NCI-H69 (cell line): ENCODE measurements around the gene PPIE.

ENCODE experiments used
- DNase-seq: peaks from one replicate; lab custom pipeline; 2025; lab: John Stamatoyannopoulos, UW

PPIE gene

DNA sequence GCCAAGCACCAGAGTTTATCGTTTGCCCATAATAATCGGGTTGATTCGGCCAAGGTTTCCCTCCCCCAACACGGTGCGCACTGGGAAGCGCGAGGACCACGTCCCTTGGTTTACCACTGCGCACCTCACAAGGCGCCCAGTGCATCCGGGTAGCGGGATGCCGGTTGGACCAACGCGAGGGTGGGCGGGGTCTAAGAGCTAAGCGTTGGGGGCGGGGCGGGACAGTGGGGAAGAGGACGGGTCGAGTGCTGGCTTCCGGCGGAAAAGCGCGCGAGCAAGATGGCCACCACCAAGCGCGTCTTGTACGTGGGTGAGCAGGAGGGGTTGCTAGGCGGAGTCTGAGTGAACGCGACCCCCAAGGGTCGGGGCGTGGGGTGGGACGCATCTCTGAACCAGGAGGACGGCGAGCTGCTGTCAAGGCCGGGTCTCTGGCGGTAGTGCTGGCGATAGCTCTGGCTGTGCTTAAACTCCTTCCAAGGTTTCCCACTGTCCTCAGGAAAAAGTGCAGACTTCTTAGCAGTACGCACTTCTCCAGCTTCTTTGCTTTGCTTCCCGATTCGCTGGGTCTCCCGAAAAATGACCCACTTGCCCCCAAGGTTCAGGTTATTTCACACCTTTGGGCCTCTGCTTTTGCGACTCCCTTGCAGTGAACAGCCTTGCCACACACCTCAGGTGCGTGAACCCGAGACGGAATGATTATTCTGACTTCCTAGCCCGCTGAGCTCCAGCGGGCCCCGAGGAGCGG, at the start of gene PPIE:
Gene PPIE, plus strand, starts transcription at position 261 of the 745 bp plus-strand sequence. Its CDS starts 19 bp downstream, at position 280.
- DNase-seq = peak; percentile 96

DNA sequence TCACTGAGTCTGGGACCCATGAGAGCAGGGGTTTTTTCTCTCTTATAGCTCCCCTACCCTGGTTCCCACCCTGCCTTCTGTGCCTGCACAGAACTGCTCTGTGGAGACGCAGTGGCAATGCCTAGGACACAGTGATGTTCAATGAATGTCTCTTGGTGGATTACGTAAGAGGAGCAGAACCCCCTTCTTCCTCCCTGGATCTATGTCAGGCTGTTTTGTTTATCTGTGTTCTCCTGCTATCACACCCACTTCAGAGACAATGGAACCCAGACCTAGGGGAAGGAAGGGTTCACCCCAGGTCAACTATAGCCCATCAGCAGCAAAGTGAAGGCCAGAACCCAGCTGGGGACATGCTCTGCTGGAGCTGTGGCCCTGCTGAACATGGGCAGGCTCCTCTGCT, 49.5 kb upstream of the PPIE start:
- DNase-seq = no peak

DNA sequence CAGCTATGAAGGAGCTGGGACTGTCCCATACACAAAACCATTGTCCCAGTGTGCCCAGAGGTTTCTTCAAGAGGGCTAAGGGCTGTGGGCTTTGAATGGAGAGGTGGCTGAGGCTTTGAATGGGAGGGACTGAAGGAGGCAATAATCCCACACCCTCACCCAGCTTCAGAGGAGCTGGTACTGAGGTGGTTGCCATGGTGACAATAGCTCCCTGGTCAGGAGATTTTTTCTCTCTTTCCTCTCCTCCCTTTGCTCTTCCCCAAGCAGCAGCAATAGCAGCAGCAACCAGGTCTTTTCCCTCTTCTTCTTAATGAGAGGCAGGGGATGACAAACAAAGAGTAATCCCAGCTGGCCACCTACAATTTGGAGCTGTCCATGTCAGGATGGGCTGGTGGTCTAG, 49.0 kb upstream of the PPIE start:
- DNase-seq = no peak

- no peak for DNase-seq
Observed at GRCh38 chr1:39690225-39690624, 48.5 kb upstream of the PPIE start.

GRCh38 chr1:39690794-39691382, 47.8 kb upstream of the PPIE start:
- DNase-seq = no peak

GRCh38 chr1:39691383-39692151, 47.1 kb upstream of the PPIE start, which contains the start of gene HPCAL4:
TSS of gene HPCAL4 (minus strand) at chr1:39691433. CDS start at chr1:39684603, 6,830 bp downstream.
- peak; percentile 81 for DNase-seq

DNA sequence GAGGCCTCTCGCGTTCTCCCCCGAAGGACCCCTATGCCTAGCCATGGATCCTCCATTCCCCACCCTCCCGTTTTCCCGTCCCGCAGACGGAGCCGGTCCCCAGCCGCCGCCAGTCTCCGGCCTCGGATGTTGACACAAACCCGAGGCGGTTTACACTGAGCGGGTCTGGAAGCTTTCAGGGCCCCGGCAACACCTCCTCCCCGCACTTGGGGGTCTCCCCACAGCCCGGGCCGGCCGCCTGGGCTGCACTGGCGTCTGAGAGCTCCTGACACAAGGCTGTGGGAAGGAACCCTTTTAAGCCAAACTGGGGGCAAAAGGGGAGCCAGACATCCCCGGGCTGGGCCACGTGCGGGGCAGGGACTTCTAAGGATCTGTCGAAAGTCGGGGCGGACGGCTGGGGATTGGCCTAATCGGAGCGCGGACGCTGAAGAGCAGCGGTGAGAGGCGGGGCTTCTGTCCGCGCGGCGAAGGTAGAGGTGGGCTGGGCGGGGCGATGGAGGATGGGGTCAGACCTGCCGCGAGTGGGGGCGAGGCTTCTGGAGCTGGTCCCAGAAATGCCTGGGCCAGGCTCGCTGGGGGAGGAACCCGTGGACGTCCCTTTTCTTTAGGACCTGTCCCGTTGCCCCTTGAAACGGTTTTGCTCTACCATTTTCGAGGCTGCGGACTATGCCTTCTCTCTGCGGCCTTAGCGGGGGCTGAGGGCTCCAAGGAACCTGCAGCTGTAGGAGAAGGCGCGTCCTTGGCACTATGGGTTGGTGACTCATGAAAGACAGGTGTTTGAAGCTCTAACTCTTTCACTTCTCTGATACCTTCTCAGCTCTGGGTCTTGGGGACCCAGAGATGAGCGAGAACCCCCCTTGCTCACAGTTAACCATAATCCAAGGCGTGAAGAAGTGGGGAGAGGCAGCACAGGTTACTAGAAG, 46.3 kb upstream of the PPIE start:
- peak; percentile 39 for DNase-seq

DNA sequence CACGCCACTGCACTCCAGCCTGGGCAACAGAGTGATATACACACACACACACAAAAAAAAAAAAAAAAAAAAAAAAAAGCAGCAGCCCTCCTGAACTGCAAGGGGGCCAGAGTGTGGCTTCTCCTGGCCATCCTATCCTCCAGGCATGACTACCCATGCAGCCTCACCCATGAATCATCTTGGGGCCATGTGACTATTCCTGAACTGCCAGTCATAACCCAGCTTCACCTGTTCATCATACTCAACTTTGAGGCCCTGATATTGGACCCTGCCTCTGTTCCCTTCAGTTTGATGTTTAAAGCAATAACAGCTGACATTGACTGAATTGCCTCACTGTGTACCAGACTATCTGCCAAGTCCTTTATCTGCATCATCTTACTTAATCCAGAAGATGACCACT, 44.7 kb upstream of the PPIE start:
- DNase-seq = no peak

DNA sequence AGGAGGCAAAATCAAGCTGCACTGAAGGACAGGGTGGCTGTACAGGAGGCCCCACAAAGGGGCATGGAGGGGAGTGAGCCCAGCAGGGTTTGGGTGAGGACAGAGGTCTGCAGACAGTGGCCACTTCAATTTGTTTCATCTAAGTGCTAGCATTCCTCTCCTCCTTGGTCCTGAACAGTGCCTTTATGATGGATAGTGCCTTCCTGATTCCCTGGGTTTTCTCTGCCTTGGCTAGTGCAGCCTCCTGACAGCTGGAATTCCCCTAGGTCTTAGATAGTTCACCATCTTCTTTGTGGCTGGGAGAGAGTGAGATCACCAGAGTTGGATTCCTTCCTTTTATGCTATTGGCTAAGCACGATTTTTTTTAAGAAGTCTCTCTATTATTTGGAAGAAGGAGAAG, 43.7 kb upstream of the PPIE start:
- DNase-seq = no peak

- no peak for DNase-seq
Observed at GRCh38 chr1:39696448-39696847, 42.2 kb upstream of the PPIE start.

DNA sequence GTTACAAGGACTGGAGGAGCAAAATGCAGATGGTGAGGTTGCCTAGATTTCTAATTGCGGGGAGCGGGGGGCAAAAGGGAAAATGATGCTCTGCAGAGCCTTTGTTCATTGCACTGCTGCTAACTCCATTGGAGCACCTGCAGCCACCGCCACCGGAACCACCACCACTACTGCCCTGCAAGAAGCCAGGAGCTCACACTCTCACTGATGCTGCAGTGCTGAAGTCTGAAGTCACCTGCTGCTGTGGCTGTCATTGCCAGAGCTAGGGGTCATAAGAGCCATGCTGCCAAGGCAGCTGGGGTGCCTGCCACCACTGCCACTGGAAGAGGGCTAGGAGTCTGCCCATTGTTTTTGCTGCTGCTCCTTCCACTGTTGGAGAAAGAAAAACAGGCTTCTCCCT, 40.1 kb upstream of the PPIE start:
- no peak for DNase-seq

GRCh38 chr1:39699419-39699818, 39.3 kb upstream of the PPIE start:
- DNase-seq = no peak

DNA sequence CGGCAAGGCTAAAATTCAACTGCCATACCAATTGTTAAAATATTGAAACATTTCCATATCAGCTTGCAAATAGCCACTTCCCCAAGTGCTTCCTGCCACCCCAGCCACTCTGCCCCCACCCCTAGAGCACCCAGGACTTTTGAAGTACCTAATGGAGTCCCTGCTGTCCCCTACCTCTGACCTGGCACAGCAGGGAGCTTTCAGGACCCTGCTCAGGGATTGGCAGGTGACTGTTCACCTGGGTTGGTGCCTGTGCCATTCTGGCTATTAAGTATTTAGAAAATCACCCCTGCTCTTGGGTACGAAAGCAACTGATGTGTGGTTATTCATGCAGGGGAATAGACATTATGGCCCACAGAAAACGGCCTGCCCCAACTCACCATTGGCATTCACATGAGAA, 38.3 kb upstream of the PPIE start:
- DNase-seq = no peak

- DNase-seq = peak; percentile 47
Observed at GRCh38 chr1:39701049-39701439, 37.6 kb upstream of the PPIE start.

GRCh38 chr1:39704757-39705156, 33.9 kb upstream of the PPIE start:
- DNase-seq = no peak

- no peak for DNase-seq
Observed at GRCh38 chr1:39707506-39707905, 31.2 kb upstream of the PPIE start.

- DNase-seq = no peak
Observed at GRCh38 chr1:39711104-39711965, 27.3 kb upstream of the PPIE start.

DNA sequence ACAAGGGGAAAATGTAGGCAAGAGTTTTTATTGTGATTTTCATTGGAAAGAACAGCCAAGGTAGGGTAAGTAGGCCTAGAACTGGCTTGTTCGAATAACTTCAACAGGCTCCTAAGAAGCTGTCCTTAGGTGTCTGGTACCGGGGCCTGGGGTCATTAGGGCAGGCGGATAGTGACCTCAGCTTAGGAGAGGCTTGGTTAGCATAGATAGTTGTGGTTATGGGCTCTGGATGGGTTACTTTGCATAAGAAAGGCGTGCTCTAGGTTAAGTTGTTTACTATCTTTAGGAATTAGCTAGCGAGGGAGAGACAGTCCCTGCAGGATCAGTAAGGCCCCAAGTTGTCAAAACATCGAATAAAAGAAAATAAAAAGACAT, 26.7 kb upstream of the PPIE start:
- no peak for DNase-seq

GRCh38 chr1:39713557-39713956, 25.1 kb upstream of the PPIE start:
- DNase-seq = peak; percentile 15

DNA sequence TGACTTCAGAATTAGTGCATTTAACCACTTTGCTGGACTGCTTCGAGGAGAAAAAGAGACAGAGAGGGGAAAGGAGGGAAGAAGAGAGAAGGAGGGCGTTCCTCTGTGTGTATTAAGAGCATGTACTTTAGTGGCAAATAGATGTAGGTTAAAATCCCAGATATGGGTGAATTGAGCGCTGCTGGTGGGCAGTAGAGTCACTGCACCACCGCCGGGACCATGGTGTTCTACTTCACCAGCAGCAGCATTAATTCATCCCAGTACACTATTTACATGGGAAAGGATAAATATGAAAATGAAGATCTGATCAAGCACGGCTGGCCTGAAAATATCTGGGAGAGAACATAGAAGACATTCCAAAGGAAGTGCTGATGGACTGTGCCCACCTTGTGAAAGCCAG, 20.9 kb upstream of the PPIE start:
- no peak for DNase-seq
